Nephron progenitor cell (in vitro differentiated cells): ENCODE measurements around the gene CCDC47.
A peak's percentile ranks its signal among the peaks of the same experiment; 100 is the strongest.

Experiments
- DNase-seq: peaks from one replicate; pipeline ENCODE4 v3.0.0; 2021
- H3K27ac Mint-ChIP-seq: 2 replicates; pipeline ENCODE4 v1.8.0; 2021; ENCODE audit warnings: mild to moderate bottlenecking, moderate library complexity, mixed read lengths
- H3K27me3 Mint-ChIP-seq: 2 replicates; pipeline ENCODE4 v1.8.0; 2021; ENCODE audit warnings: mild to moderate bottlenecking, low read depth, mixed read lengths; ENCODE audit not compliant: poor library complexity
- H3K36me3 Mint-ChIP-seq: 2 replicates; pipeline ENCODE4 v1.8.0; 2021; ENCODE audit warnings: low read depth, mixed read lengths
- H3K4me1 Mint-ChIP-seq: 2 replicates; pipeline ENCODE4 v1.8.0; 2021; ENCODE audit warnings: mixed read lengths
- H3K4me3 Mint-ChIP-seq: 2 replicates; pipeline ENCODE4 v1.8.0; 2021; ENCODE audit warnings: mild to moderate bottlenecking, moderate library complexity, mixed read lengths
- H3K9me3 Mint-ChIP-seq: 2 replicates; pipeline ENCODE4 v1.8.0; 2021; ENCODE audit warnings: mild to moderate bottlenecking, moderate library complexity, mixed read lengths
- TF ChIP-seq, protein P1 (sequence below): fragments of 200-600 bp; sonication (generic); IDR thresholded peaks from 2 replicates; pipeline ENCODE4 v1.5.0; 2021; ENCODE audit warnings: antibody characterized with exemption

Gene CCDC47

GRCh38 chr17:63697341-63698286, 75.8 kb downstream of the CCDC47 start:
- DNase-seq = no peak
- Mint-ChIP-seq H3K36me3 (peaks cover 9% of the 10 kb centered on the region), H3K4me1 (peaks cover 58% of the 10 kb centered on the region), H3K4me3 (peak overlapping the region; percentile 61), H3K27ac (peak overlapping the region; percentile 87), H3K27me3 (peaks cover 3% of the 10 kb centered on the region), H3K9me3 (no peaks in the 10 kb centered on the region)
- TF ChIP-seq, protein P1, sequence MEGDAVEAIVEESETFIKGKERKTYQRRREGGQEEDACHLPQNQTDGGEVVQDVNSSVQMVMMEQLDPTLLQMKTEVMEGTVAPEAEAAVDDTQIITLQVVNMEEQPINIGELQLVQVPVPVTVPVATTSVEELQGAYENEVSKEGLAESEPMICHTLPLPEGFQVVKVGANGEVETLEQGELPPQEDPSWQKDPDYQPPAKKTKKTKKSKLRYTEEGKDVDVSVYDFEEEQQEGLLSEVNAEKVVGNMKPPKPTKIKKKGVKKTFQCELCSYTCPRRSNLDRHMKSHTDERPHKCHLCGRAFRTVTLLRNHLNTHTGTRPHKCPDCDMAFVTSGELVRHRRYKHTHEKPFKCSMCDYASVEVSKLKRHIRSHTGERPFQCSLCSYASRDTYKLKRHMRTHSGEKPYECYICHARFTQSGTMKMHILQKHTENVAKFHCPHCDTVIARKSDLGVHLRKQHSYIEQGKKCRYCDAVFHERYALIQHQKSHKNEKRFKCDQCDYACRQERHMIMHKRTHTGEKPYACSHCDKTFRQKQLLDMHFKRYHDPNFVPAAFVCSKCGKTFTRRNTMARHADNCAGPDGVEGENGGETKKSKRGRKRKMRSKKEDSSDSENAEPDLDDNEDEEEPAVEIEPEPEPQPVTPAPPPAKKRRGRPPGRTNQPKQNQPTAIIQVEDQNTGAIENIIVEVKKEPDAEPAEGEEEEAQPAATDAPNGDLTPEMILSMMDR = no peak

DNA sequence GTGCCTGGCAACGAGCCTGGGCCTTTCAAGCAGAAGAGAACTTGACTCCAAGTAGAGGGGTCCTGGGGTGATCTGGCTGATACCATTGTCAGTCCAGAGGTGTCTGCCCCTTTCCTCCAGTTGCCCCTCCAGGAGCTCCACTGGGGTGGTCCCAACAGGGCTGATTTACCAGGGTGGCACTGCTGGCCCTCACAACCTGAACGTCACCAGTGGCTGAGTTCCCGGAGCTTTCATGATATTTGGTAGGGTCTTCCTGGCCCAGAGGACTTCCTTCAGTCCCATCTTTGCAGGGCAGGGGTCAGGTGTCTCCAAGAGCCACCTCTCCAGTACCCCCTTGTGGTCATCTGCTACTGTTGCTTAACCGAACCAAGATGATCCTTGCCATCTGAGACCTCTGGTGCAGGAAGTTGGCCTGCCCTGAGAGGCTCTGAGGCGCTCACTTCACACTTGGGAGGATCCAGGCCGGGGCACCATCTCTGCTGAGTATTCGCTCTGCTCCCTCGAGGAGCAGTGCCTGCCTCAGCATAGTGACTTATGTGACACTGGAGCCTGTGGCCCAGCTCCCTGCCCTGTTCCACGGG, 76.9 kb downstream of the CCDC47 start:
- Mint-ChIP-seq H3K27ac (peak overlapping the region; percentile 92), H3K4me3 (peak overlapping the region; percentile 50), H3K9me3 (no peaks in the 10 kb centered on the region), H3K27me3 (peaks cover 3% of the 10 kb centered on the region), H3K36me3 (peaks cover 14% of the 10 kb centered on the region), H3K4me1 (peaks cover 50% of the 10 kb centered on the region)
- TF ChIP-seq, protein P1 = peak; percentile 53
- DNase-seq = peak; percentile 35

DNA sequence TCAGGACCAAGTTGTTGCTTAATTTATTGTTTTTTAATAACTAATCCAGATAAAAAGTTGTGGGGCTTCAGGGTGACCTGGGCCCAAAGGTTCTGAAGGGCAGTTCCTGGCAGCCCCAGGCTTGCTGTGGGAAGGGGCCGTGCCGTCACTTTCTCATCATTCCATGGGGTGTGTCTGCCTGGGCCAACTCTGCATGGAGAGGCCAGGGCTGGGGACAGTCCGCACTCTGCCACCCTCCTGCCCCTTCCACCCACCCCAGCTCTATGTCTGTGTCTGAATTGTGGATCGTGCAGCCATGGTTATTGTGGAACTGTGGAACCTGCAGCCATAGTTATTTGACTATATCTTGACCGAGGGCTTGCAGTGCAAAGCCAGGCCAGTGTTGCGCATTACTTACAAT, 77.5 kb downstream of the CCDC47 start:
- Mint-ChIP-seq H3K27ac (peak overlapping the region; percentile 49), H3K4me3 (no peak overlapping the region), H3K4me1 (peaks cover 45% of the 10 kb centered on the region), H3K9me3 (no peaks in the 10 kb centered on the region), H3K27me3 (peaks cover 3% of the 10 kb centered on the region), H3K36me3 (peaks cover 18% of the 10 kb centered on the region)
- no peak for DNase-seq
- TF ChIP-seq, protein P1 = no peak
